Right renal cortex interstitium (tissue), 3 donors: Measurements from ENCODE around the gene NUP133. TPM values are rescaled to one million over a fixed set of nuclear protein-coding genes. Genes with fewer than 3 reads are reported as not detected.
"Not testable (repeated sequence)": the region's sequence is repeated elsewhere in the genome, so short reads cannot be mapped to it uniquely, and the experiment has no call there.

Experiments
- DNase-seq, 3 donors: peaks; one replicate each; pipeline ENCODE4 v3.0.0-alpha.2; 2013; ENCODE audit warnings: low read depth in 3 of 3, low spot score in 2 of 3
- polyA plus RNA-seq, 3 donors: library from polyadenylated mRNA; unstranded; fragments of 120-200 nt; gene quantifications; one replicate each; pipeline ENCODE4 v1.2.1, GENCODE V29; 2013; ENCODE audit not compliant: insufficient read length in 3 of 3

NUP133 gene
- polyA plus RNA-seq, 3 donors: 46.9 to 49.3 (median 47.3) TPM

DNA sequence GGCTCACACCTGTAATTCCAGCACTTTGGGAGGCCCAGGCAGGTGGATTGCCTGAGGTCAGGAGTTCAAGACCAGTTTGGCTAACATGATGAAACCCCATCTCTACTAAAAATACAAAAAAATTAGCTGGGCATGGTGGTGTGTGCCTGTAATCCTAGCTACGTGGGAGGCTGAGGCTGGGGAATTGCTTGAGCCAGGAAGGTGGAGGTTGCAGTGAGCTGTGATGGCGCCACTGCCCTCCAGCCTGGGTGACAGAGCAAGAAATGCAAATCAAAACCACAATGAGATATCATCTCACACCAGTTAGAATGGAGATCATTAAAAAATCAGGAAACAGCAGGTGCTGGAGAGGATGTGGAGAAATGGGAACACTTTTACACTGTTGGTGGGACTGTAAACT lies 3.1 kb upstream of the NUP133 start:
- DNase-seq: not testable (repeated sequence)

- DNase-seq: no peak
These were observed 1.4 kb upstream of the NUP133 start for GRCh38 chr1:229509576-229509975.

DNA sequence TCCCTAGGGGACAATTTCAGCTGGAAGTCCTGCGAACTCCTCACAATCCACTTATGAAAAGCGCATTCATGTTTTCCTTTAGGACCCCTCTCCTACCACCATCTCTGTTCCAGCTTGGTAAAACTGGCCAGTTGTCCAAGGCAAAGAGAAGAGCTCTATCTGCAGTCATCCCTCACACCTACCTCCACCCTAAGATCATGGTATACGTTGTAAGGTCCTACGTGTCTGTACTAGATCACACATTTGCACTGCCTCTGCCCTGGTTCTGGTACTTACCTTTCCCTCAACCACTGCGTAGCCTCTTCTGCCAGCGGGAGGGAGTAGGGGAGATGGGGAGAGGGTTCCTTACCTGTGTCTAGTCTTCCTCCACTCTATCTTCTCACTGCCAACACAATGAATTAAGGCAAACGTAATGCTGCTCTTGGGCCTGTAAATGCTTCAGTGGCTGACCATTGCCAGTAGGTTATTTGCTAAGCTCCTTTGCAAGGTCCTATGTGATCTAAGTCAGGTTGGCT lies 739 bp upstream of the NUP133 start:
- peak in 1 of 3 donors; percentile 12 for DNase-seq

DNA sequence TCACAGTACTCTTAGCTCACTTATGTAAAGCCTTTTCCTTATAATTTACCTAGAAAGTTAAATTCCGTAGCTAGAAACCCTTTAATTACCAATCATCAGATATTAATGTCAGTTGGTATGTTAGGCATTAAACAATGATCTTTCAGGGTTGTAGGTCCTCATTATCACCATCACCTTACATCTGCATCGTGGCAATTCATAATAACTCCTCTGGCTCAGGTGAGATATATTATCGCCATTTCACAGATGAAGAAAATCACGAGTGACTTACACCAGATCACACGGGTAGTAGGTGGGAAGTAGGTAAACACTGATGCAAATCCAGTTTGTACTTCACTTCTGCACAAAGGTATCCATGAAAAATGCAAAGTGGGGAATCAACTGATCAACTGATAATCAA lies 639 bp downstream of the NUP133 start:
- DNase-seq: peak in 1 of 3 donors; percentile 8

DNA sequence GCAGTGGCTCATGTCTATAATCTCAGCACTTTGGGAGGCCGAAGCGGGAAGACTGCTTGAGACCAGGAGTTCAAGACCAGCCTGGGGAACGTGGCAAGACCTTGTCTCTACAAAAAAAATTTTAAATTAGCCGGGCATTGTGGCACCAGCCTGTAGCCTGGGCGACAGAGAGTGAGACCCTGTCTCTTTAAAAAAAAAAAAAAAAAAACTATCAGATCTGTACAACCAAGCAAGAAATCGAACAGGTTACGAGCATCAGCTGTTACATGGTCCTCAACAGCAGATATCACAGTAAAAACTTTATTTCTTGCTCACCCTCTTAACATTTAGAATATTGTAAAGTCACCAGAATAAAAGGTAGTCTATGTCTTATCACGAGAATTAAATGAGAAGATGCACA lies 1.5 kb downstream of the NUP133 start:
- no peak for DNase-seq

- DNase-seq: no peak
These were observed 12.4 kb downstream of the NUP133 start for GRCh38 chr1:229495782-229496181.

DNA sequence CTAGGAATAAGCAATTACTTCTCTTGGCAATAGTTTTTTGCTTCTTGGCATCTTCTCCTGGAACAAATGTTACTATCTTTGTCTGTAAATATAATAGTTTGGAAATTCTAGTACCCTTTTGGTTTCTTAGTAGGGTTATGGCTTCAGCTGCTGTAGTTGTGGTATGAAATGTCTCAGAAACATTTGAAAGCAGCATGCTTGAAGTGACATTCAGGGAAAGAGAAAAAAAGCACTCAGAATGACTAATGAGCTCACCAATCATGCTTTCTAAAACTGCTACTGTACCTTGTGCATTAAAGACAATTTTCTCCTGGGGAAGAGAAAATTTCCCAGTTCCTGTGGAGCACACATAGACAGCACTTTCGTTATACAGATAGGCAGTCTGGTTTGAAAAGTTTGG lies 21.0 kb downstream of the NUP133 start:
- no peak for DNase-seq

DNA sequence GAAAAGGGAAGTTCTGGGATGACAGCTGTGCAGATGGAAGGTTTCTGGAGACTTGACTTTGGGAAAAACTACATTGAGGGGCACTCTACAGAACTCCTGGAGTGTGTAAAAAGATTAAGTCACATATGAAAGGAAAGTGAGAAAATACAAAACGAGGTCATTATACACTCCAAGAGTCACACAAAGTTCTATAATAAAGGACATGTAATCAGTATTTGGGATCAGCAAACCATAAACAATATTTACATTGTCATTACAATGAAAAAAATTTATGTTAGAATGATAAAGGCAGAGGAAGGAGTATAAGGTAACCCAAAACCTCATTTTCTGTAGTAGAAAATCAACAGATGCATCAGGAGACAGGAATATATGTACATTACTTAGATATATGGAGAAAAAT lies 22.8 kb downstream of the NUP133 start:
- DNase-seq: no peak

DNA sequence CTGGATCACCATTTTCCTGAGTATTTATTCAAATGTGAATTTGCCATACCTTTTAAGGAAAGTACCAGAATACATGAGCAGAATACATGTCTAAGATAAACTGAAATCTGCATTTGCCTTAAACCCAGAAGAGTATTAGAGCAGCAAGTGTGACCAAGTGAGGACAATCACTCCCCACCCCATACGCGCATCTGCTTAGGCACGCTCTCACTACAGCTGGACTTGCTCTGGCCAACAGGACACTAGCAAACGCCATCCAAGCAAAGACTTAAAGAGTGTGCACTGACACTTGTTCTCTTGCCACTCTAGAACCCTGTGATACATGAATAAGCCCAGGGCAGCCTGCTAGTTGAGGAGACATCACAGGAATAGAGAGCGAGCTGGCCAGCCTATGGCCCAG lies 25.6 kb downstream of the NUP133 start:
- no peak for DNase-seq

GRCh38 chr1:229480495-229480894 lies 27.6 kb downstream of the NUP133 start:
- DNase-seq: no peak

GRCh38 chr1:229479660-229480399 lies 28.3 kb downstream of the NUP133 start:
- DNase-seq: no peak

DNA sequence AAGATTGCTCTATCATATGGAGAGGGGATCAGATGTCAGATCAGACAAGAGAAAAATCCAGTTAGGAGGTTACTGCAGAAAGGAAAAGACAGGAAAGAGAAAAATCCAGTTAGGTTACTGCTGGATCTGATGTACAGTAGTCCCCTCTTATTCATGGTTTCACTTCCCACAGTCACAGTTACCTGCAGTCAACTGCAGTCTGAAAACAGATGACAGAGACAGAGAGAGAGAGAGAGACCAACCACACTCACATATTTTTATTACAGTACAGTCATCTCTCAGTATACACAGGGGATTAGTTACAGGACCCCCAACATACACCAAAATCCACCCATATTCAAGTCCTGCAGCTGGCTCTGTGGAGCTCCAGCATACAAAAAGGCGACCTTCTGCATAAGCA lies 29.3 kb downstream of the NUP133 start:
- DNase-seq: no peak

DNA sequence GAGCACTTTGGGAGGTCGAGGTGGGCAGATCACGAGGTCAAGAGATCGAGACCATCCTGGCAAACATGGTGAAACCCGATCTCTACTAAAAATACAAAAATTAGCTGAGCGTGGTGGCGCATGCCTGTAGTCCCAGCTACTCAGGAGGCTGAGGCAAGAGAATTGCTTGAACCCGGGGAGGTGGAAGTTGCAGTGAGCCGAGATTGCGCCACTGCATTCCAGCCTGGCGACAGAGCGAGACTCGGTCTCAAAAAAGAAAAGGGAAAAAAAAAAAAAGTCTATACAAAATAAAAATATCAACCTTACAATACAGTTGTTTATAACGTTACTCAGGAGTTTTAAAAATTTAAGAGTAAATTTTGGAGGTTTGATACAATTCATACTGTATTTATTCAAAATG lies 32.3 kb downstream of the NUP133 start:
- not testable (repeated sequence) for DNase-seq

- no peak for DNase-seq
These were observed 33.6 kb downstream of the NUP133 start for GRCh38 chr1:229474509-229474908.

GRCh38 chr1:229471175-229471574 lies 37.0 kb downstream of the NUP133 start:
- no peak for DNase-seq

- no peak for DNase-seq
These were observed 37.6 kb downstream of the NUP133 start for GRCh38 chr1:229470406-229471043.

DNA sequence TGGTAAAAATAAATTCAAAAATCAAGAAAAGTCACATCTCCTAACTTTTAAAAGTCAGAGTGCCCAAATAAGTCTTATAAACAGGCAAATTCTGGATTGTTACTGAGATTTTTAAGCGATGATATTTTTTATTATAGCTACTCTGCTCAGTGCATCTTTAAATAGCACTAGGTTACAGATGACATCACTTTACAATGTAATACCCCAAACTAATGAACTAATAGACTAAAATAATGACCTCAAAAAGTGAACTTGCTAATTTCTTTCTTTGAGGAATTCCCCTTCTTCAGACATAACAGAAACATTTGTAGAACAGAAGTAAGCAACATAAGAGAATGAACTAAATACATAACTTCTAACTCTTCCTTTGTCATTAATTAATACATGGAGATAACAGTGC lies 41.3 kb downstream of the NUP133 start:
- no peak for DNase-seq

DNA sequence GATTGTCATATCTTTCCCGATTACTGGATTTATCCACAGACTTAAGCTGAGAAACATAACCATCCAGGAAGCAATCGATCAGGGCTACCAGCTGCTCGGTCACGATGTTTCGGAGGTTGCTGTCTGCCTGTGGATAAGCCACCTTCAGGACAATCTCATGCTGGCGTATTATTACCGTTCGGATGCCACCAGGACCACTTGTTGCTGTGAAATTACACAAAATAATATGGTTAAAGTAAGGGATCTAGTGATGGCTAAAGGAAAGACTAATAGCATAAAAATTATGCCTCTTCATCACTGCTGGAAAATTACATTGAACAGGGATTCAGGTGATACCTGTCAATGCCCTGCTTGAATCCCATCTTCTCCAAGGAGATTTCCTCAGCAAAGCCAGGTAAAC lies 43.5 kb downstream of the NUP133 start:
- no peak for DNase-seq

- DNase-seq: no peak
These were observed 47.0 kb downstream of the NUP133 start for GRCh38 chr1:229461032-229461668.

DNA sequence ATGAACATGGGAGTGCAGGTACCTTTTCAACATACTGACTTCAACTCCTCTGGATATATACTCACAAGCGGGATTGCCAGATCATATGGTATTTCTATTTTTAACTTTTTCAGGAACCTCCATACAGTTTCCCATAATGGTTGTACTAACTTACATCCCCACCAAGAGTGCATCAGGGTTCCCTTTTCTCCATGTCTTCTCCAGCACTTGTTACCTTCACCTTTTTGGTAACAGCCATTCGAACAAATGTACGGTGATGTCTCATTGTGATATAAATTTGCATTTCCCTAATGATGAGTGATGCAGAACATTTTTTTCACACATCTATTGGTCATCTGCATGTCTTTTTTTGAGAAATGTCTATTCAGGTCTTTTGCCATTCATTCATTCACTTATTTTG lies 48.3 kb downstream of the NUP133 start:
- no peak for DNase-seq

DNA sequence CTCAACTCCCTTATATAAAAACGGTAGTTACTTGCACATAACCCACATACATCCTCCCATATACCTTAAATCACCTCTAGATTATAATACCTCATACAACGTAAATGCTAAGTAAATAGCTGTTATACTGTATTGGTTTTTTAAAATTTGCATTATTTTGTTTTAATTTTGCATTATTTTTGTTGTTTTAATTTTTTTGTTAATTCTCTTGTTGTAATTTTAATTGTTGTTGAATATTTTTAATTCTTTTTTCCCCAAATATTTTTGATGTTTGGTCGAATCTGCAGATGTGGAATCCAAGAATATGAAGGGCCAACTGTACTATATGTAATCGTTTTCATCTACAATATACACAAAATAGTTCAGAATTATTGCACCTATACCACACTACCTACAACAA lies 50.7 kb downstream of the NUP133 start:
- no peak for DNase-seq

DNA sequence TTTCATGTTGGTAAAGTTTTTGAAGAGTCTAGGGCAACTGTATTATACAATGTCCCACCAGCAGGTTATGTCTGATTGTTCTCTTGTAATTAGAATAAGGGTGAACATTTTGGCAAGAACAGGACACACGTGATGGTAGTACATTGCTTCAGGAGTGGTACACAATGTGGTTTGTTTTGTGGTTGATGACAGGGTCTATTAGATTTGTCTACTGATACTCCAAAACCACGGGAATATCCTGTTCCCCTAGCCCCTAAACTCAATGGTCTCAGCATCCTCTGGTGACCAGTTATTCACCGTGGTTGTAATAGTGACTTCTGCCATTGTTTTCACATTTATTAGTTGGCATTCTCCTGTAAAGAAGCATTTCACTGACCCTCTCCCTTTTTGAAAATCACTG lies 52.1 kb downstream of the NUP133 start:
- no peak for DNase-seq
